NCI-H2196 (cell line): Measurements from ENCODE around the gene OR1K1.
"Not testable (repeated sequence)": the region's sequence is repeated elsewhere in the genome, so short reads cannot be mapped to it uniquely, and the experiment has no call there.

Experiments used
- DNase-seq: peaks from one replicate; lab custom pipeline; 2025; ENCODE audit not compliant: unreplicated experiment; lab: John Stamatoyannopoulos, UW

The OR1K1 gene

DNA sequence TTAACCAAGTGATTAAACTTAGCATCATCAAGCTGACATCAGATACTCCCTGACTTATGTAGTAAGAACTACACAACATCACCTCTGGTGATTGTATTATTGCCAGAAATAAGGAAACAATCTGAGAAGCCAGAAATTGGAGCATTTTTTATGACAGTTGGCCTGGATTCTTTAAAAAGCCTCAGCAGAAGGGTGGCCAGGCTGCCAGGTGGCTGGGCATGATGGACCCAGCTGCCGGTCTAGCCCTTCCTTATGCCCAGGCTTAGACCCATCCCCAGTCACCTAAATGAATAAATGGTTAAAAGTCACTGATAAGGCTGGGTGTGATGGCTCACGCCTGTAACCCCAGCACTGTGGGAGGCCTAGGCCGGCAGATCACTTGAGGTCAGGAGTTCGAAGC, 12.8 kb downstream of the OR1K1 start:
- no peak for DNase-seq

DNA sequence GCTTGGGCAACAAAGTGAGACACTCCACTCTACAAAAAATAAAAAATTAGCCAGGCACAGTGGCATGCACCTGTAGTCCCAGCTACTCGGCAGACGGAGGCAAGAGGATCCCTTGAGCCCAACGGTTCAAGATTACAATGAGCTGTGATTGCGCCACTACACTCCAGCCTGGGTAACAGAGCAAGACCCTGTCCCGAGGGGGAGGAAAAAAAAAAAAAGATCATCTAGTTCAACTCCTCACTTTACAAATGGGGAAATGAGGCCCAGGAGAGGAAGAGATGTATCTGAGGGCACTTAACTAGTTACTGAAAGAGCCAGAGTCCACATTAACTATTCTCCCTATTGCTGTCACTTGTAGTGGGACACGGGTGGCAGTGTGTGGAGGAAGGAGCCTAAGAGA, 14.6 kb downstream of the OR1K1 start:
- DNase-seq, result no peak

- DNase-seq, result no peak
Observed at GRCh38 chr9:122815544-122815943, 15.6 kb downstream of the OR1K1 start.

DNA sequence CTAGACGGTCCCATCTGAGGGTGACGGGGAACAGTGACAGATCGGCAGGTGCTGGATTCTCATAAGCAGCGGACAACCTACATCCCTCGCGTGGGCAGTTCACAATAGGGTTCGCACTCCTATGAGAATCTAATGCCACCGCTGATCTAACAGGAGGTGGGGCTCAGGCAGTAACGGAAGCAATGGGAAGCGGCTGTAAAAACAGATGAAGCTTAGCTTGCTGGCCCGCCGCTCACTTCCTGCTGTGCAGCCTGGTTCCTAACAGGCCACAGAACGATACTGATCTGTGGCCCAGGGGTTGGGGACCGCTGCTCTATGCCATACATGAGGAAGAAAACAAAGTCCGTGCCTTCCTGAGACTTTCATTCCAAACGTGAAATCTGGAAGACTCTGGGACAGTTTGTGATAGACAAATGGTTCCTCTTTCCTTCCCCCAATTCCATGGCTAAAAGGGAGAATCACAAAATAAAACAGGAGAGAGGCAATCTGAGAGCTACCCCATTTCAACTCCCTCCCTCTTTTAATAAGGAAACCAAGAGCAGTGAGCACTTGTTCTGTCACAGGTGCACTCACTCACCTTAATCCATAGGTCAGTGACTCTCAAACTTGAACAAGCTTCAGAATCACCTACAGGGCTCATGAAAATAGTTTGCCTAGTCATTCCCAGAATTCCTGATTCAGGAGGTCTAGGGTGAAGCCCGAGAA, 16.4 kb downstream of the OR1K1 start:
- no peak for DNase-seq

DNA sequence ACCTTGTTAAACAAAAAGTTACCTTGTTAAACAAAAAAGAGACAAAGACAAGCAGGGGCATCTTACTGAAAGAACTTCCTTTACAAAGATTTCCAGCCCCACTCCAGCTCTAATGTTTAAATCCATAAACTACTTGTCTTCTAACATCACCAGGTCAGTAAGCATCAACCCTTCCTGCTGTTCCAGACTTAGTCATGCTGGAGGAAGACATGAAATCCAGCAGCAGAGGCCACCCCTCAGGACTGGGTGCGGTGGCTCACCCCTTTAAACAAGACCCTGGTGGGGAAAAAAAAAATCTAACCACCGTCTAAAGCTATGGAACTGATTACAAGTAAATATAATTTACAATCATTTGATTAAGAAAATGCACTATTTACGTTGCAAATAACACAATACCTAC, 19.4 kb downstream of the OR1K1 start:
- no peak for DNase-seq

- DNase-seq, result no peak
Observed at GRCh38 chr9:122819791-122820489, 20.0 kb downstream of the OR1K1 start.

DNA sequence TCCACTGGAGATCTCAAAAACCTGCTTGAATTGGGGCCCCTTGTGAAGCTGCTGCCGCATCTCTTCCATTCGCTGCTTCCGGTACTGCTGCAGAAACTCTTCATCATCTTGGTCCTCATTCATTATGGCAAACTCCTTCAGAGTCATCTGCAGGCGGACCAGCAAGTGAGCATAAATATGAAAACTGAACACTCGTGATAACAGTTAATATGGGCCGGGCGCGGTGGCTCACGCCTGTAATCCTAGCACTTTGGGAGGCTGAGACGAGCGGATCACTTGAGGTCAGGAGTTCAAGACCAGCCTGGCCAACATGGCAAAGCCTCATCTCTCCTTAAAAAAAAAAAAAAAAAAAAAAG, 20.5 kb downstream of the OR1K1 start:
- no peak for DNase-seq

DNA sequence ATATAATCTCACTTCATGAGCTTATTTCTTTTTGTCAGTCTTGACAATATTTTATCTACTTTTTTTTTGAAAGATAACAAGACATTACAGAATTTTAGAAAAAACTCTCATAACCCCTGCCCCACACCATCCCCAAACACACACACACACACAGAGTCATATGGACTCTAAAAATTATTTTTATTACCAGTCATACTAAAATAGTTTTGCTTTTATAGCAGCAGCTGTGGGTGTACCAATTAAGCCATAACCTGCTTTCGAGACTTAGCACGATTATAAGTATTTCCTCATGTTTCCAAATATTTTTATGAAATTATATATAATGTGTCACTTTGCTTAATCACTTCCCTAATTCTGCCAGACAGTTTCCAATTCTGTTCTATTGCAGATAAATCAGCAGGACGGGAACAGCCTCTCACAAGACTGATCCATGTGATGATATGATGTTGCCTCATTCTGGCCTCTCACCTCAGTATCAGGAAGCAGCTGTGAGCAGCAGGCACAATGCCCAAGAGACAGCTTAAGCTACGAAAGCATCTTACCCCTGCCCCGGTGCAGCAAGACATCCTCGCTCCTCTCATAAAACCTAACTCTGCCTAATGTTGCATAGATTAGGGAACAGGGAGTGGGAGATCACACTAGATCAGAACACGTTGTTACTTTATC, 21.5 kb downstream of the OR1K1 start:
- no peak for DNase-seq

DNA sequence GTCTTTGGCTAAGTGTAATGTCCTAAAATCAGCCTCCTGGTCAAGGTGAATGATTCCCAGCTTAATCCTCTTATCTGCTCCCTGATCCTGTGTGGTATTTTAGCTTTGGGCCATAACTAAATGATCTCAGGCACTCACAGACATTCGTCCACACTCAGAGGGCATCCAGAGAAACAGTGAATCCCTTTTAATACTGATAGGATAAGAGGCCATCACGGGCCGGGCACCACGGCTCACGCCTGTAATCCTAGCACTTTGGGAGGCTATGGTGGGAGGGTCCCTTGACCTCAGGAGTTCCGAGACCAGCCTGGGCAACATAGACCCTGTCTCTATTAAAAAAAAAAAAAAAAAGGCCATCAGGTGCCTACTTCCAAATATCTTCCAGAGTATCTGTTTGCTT, 22.1 kb downstream of the OR1K1 start:
- DNase-seq, result no peak

GRCh38 chr9:122822938-122823337, 23.0 kb downstream of the OR1K1 start:
- no peak for DNase-seq

GRCh38 chr9:122827761-122828093, 27.8 kb downstream of the OR1K1 start:
- no peak for DNase-seq

DNA sequence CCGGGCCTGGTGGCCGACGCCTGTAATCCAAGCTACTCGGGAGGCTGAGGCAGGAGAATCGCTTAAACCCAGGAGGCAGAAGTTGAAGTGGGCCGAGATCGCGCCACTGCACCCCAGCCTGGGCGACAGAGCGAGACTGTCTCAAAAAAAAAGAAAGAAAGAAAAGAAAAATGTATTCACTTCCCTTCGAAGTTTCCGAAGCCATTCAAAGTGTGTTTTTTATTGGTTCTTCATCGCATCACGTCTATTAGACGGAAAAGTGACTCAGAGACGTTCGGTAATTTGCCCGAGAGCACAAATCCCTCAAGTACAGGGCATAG, 29.0 kb downstream of the OR1K1 start:
- DNase-seq, result not testable (repeated sequence)

GRCh38 chr9:122832194-122832593, 32.3 kb downstream of the OR1K1 start:
- DNase-seq, result no peak

GRCh38 chr9:122835313-122835731, 35.4 kb downstream of the OR1K1 start:
- DNase-seq, result no peak

DNA sequence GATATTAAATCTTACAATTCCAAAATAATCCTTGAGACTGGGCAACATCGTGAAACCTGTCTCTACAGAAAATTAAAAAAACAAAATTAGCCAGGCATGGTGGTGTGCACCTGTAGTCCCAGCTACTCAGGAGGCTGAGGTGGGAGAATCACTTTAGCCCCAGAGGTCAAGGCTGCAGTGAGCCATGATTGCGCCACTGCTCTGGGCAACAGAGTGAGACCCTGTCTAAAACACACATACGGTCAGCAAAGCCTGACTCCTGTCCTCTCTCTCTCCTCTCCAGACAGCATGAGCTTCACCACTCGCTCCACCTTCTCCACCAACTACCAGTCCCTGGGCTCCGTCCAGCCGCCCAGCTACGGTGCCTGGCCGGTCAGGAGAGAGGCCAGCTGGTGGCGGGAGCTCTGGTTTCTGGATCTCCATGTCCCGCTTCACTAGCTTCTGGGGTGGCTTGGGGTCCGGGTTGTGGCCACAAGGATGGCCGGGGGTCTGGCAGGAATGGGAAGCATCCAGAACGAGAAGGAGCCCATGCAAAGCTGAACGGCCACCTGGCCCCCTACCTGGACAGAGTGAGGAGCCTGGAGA, 37.4 kb downstream of the OR1K1 start:
- DNase-seq, result no peak

- DNase-seq, result not testable (repeated sequence)
Observed at GRCh38 chr9:122838441-122838840, 38.5 kb downstream of the OR1K1 start.

- DNase-seq, result no peak
Observed at GRCh38 chr9:122841501-122841900, 41.6 kb downstream of the OR1K1 start.

DNA sequence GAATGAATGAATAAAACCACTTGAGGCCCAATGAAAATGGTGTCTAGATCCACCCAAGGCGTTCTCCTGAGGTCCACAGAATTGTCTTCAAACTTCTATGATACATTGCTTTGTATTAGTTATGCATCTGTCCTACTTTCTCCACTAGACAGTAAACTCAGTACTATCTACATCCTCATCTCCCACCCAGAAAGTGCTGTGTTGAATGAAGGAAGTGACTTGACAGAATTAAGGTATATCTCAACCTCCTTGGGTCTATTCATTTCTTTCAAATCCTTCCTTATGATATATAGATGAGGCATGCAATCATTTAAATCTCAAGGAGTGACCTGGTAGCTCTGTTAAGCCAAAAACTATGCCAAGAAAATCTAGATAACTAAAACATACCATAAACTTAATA, 44.2 kb downstream of the OR1K1 start:
- DNase-seq, result no peak

DNA sequence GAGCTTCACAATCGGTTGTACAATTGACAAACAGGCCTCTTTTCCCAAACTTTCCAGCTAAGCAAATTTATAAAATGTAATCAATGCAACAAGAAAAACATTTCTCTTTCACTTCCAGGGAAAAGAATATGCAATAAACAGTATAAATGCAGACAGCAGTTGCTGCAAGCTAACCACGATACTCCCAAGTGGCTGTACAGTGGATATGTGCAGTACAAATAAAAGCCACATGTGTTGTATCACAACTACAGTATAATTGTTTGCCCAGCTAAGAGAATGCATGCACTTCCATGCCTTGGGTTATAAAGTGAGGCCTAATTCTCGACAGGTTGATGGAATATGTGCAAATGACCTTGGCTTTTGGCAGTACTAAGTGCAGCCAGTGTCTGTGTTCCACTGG, 45.2 kb downstream of the OR1K1 start:
- no peak for DNase-seq

GRCh38 chr9:122846371-122846940, 46.5 kb downstream of the OR1K1 start:
- no peak for DNase-seq

DNA sequence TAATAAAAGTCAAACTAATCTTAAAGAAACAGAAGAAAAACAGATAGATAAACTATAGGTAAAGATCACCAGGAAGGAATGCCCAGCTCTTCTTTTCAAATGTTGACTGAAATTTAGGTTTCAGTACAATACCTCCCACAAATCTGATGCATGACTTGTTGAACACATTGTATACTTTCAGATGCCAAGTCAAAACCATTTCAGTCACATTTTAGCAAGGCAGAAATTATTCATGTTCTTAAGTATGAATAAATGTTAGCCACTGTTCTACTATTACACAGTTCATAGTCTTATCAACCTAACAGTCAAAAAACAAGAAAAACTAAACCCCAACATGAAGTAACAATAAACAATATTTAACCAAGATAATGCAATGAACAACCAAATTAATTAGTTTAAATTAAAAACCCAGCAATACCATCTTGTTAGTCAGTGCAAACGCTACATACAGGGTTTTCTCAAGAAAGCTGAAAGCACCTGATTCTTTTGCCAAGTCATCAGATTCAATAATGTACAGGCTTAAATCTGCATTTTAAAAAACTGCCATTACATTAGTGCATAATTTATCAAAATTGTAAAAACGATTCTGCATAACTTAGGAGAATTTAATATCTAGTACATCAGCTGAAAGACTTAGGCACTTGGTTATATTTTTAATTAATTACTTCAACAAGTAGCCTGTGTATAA, 48.5 kb downstream of the OR1K1 start:
- no peak for DNase-seq
